Coronary artery (tissue), 2 donors: ENCODE data around the gene LEMD1.

Source experiments
- DNase-seq: peaks from one replicate; pipeline ENCODE4 v3.0.0-alpha.2; 2017; ENCODE audit warnings: low spot score
- H3K27ac ChIP-seq, 2 donors: fragments of 200-600 bp; sonication (generic); one replicate each; pipeline ENCODE4 v1.5.1; 2016 to 2019
- H3K4me3 ChIP-seq: fragments of 200-600 bp; sonication (generic); 2 replicates; pipeline ENCODE4 v1.5.1; 2016; ENCODE audit warnings: mild to moderate bottlenecking, moderate library complexity
- CTCF ChIP-seq: fragments of 200-600 bp; sonication (generic); IDR thresholded peaks from one replicate; pipeline ENCODE4 v1.5.1; 2019; ENCODE audit warnings: antibody characterized with exemption

Gene LEMD1

GRCh38 chr1:205446828-205447227 lies 25.0 kb upstream of the LEMD1 start:
- no peak for TF ChIP-seq CTCF
- no peak for DNase-seq
- H3K4me3 ChIP-seq: no peak overlapping the region
- no peak overlapping the region for H3K27ac ChIP-seq

GRCh38 chr1:205445646-205445935 lies 23.7 kb upstream of the LEMD1 start:
- DNase-seq: no peak
- peak overlapping the region; percentile 67 for H3K4me3 ChIP-seq
- peak overlapping the region; percentile 40 to 71 for H3K27ac ChIP-seq
- TF ChIP-seq CTCF: no peak

GRCh38 chr1:205444931-205445645 lies 23.2 kb upstream of the LEMD1 start:
- DNase-seq: peak; percentile 86
- Histone ChIP-seq H3K27ac (peak overlapping the region; percentile 40 to 71), H3K4me3 (peak overlapping the region; percentile 67)
- no peak for TF ChIP-seq CTCF

GRCh38 chr1:205444300-205444930 lies 22.6 kb upstream of the LEMD1 start:
- no peak for TF ChIP-seq CTCF
- peak overlapping the region; percentile 67 for H3K4me3 ChIP-seq
- no peak for DNase-seq
- H3K27ac ChIP-seq: peak overlapping the region; percentile 40 to 71

GRCh38 chr1:205443585-205444299 lies 21.9 kb upstream of the LEMD1 start:
- DNase-seq: no peak
- no peak overlapping the region for H3K27ac ChIP-seq
- TF ChIP-seq CTCF: no peak
- no peak overlapping the region for H3K4me3 ChIP-seq

- DNase-seq: no peak
- Histone ChIP-seq H3K27ac (no peak overlapping the region), H3K4me3 (no peak overlapping the region)
- no peak for TF ChIP-seq CTCF
These were observed 20.3 kb upstream of the LEMD1 start for GRCh38 chr1:205442051-205442725.
